G401.6 (cell line): ENCODE measurements around the gene HAUS7.

Experiments
- FAIRE-seq: peaks from 2 replicates; lab custom pipeline; 2012; peaks lifted over from hg19 to GRCh38; lab: Jason Lieb, UNC

HAUS7 gene

DNA sequence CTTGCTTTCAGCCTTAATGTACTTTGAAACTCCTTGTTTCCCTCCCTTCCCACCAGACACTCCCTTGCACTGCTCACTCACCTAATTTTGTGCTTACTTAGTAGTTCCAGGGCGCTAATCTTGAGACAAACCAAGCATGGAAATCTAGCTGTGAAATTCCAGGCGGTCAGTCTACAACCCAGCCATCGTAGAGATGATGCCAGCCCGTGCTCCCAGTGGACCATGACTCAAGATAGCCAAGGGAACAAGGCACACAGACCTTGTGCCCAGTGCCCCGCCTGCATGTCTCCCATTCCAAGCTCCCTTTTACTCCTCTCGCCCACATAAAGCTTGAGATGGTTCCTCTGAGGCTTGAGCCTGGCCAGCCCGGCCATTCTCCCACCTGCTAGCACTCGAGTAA lies 35.6 kb downstream of the HAUS7 start:
- no peak for FAIRE-seq

- no peak for FAIRE-seq
Observed at GRCh38 chrX:153433781-153434285, 36.5 kb downstream of the HAUS7 start.

DNA sequence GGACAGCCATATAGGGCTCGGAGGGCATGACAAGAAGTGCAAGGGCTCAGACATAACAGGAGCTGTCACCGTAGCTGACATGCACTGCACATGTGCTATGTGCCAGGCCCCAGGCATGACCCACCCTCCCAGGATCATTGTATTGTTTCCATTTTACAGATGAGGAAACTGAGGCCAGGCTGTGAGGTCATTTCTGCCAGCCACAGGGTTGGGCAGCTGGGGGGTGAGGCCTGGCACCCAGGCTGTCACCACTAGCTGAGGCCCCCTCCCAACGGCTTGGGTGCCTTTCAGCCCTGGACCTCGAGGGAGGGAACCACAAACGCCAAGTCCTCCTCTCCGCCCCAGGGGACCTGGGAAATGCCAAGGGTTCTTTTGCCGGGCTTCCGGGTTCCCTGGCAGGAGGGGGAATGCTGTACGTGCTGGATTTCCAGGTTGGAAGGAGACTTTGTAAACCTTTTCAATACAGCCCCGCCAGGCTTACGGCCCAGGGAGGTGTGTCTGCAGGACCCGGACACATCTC lies 37.2 kb downstream of the HAUS7 start:
- FAIRE-seq: no peak

DNA sequence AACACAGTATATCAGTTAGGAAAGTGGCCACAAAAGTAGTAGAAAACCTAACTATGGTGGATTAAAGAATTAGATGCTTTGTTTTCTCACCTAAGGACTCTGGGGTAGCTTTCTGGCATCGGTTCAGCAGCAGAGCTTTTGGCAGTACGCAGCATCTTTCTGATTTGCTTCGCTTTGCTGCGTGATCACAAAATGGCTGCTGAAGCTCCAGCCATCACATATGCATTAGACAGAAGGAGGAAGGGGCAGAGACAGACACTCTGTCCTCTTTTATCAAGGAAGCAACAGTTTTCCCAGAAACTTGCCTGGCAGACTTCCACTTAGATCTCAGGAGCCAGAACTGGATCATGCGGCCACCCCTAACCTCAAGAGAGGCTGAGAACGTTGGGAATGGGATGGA lies 39.6 kb downstream of the HAUS7 start:
- FAIRE-seq: no peak

DNA sequence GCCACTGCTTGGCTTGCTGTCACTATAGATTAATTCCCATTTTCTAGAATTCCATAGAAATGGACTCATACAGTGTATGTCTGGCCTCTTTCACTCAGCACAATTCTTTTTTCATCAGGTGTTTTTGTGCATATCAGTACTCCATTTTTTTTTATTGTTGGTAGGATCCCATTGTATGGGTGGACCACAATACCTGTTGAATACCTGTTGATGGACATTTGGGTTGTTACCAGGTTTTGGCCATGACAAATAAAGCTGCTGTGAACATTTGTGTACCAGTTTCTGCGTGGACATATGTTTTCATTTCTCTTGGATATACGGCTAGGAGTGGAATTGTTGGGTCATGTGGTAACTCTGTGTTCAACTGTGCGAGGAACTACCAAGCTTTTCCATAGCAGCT lies 44.2 kb downstream of the HAUS7 start:
- no peak for FAIRE-seq

GRCh38 chrX:153423652-153424051 lies 46.7 kb downstream of the HAUS7 start:
- FAIRE-seq: no peak

DNA sequence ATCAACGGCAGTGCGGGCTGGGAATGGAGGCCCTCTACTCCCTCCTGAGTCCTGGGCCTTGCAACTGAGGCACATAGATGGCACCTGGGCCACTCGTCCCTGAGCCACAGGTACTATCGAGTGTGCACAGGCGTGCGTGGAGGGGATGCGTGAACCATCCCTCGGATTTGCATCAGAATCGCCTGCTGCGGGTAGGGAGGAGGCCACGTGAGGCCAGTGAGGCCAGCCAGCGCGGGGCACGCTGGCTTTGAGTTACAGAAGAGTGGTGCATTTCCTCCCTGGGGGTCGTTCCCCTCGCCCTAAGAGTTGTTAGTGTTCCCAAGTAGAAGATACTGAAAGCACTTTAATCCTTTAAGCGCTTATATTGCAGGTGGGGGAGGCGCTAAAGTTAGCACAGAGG lies 48.5 kb downstream of the HAUS7 start:
- FAIRE-seq: no peak

DNA sequence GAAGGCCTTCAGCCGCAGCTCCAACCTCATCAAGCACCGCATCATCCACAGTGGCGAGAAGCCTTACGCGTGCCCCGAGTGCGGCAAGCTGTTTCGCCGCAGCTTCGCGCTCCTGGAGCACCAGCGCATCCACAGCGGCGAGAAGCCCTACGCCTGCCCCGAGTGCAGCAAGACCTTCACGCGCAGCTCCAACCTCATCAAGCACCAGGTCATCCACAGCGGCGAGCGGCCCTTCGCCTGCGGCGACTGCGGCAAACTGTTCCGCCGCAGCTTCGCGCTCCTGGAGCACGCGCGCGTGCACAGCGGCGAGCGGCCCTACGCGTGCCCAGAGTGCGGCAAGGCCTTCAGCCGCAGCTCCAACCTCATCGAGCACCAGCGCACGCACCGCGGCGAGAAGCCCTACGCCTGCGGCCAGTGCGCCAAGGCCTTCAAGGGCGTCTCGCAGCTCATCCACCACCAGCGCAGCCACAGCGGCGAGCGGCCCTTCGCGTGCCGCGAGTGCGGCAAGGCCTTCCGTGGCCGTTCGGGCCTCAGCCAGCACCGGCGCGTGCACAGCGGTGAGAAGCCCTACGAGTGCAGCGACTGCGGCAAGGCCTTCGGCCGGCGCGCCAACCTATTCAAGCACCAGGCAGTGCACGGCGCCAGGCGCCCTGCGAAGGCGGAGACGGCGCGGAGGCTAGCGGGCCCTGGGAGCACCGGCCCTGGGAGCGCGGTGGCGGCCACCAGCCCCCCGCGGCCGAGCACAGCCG lies 49.4 kb downstream of the HAUS7 start:
- FAIRE-seq: no peak

GRCh38 chrX:153417637-153418036 lies 52.7 kb downstream of the HAUS7 start:
- FAIRE-seq: no peak

- FAIRE-seq: no peak
Observed at GRCh38 chrX:153416781-153417450, 53.5 kb downstream of the HAUS7 start.

DNA sequence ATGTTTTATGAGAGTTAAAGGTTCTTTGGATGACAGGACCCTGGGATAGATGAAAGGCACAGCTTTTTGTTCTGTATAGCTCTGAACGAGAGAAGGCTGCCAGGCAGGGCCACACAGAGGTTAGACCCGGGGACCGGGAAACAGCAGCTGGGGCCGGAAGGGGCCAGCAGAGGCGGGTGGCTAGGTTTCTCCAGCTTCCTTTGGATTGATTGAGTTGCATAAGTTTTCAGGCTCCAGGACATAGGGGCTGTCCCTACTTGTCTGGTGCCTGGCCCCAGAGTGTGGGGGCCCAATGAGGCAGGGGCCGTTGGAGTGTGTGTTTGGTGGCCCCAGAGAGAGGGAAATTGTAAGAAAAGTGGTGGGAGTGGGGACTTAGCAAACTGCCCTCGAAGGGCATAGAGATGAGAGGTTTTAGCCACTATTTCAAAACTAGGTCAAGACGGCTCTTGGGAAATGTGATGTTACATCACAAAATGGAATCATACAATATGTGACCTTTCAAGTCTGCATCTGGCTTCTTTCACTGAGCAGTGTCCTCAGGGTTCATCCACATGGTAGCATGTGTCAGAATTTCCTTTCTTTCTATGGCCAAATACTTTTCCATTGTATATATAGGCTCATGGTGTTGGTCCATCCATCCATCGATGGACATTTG lies 55.4 kb downstream of the HAUS7 start:
- FAIRE-seq: no peak

DNA sequence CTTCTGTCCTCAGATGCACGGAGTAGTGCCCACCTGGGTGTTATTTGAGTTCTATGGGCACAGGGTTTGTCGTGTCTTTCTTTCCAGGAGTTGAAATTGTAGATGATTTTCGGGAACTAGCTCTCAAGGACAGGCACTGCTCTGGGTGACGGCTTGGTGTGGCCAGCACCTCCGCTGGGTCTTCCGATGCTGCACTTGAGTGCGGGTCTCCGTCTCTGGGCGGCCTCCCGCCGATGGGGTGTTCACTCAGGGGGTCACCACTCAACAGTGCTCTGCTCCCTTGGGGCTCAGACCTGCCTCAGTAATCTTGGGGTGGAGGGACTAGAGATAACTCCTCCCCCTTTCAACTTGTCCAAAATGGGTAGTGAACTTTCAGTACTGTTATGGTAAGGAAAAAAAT lies 56.6 kb downstream of the HAUS7 start:
- no peak for FAIRE-seq

DNA sequence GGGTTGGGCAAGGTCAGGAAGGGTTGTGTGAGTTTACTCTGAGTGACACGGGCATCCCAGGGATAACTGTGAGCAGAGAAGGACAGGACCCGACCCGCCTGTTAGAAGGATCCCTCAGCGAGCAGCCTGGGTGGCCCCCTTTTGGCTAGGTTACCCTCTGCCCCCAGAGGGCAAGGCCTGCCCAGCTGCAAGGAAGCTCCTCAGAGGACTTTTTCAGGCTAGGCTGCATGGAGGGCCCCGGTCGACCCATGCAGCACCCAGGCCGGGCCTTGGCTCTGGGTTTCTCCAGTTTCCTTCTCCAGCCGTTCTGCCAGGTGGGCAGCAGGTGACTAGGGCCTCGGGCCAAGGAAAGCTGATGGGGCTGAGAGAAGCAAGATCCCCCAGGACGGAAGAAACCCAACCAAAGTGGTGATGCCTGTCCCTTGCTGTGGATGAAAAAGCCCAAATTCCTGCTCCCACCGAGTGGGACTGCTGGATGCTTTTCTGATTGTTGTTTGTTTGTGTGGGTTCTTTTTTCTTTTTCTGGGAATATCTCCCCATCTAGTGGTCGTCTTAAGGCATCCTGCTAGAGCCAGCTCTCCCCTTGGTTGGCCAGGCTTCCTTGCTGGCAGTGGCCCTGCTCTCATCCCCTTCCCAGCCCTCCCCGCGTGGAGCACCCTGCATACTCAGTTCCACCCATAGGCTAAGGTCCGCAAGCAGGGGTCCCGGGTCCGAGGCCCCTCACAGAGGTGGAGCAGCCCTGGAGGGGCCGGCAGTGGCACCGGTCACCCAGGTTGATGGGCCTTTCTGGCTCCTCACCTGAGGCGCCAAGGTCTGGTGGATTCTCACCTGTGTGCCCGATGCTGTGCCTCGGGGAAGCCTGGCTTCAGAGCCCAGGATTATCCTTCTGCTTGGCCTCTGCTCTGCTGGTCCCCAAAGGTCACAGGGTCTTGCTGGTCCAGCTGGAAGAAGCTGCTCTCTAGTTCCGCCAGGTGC lies 57.3 kb downstream of the HAUS7 start:
- no peak for FAIRE-seq

GRCh38 chrX:153411988-153412574 lies 58.3 kb downstream of the HAUS7 start:
- FAIRE-seq: no peak

DNA sequence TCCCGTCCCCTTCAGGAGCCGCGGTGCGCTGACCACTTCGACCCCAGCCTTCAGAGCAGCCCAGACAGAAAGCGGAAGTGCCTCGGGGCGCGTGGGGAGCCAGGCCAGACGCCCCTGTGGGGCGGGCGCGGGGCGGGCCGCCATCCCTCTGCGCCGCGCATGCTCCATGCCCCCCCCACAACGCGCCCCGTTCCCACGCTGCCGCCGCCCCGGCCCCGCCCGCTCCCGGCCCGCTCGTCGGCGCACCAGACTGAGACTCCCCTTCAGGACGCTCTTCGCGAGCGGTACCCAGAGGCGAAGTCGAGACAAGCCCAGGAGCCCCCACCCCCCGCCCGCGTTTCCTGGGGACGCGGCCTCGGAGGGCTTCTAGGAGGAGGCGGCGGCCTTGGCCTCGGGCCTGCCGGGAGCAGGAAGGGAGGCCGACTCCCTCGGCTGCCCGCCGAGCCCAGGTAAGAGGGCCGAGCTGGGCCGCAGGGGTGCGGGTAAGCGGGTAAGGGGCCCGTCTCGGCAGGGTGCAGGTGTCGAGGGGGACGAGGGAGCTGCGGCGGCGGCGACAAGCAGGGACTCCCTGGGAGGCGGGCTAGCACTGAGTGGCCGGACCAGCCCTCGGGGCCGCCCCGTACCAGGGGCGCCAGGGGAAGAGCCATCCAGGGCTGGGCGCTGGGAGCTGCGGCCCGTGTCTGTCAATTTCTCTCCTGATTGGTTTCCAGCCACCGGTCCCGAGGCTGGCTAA lies 59.0 kb downstream of the HAUS7 start, which contains the start of gene ZFP92:
ZFP92 (plus strand) TSS at position 218 of the 733 bp plus-strand sequence. CDS start 6,851 bp downstream, outside the sequence.
- FAIRE-seq: no peak

GRCh38 chrX:153410888-153411254 lies 59.5 kb downstream of the HAUS7 start:
- no peak for FAIRE-seq

DNA sequence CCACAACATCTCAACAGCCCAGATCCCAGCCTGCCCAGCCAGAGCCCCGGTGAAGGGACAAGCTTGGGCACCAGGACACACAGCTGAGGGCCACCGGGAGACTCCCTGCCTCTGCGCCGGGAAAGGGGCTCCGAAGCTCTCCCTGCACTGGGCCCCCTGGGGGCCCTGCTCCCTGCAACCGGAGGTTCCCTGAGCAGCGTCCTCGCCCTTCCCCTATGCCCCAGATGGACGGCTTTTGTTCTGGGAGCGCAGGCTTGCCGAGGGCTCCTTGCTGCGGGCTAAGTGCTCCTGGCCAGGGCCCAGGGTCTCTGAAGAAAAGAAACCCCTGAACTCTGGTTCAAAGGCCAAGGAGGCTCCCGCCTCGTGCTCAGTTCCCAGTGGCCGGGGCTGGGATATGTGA lies 60.0 kb downstream of the HAUS7 start:
- FAIRE-seq: no peak

- FAIRE-seq: no peak
Observed at GRCh38 chrX:153409414-153410101, 60.8 kb downstream of the HAUS7 start.

GRCh38 chrX:153408871-153409351 lies 61.5 kb downstream of the HAUS7 start:
- FAIRE-seq: no peak

GRCh38 chrX:153408221-153408721 lies 62.1 kb downstream of the HAUS7 start:
- no peak for FAIRE-seq
